B cell (primary cell): ENCODE measurements around the gene ADORA3. TPM values are rescaled to one million over a fixed set of nuclear protein-coding genes. Genes with fewer than 3 reads are reported as not detected.

ENCODE experiments used
- ATAC-seq: fragments of 200-7000 bp; cut with Tn5 transposase; one replicate; pipeline ENCODE4 v1.10.0; 2021; ENCODE audit warnings: low read depth, mild to moderate bottlenecking, moderate number of reproducible peaks, moderate library complexity
- CTCF ChIA-PET: fragments of 350-600 bp; sonication (Branson Sonifier 250); formaldehyde crosslinking; loops from one replicate; lab custom pipeline; 2021; ENCODE audit warnings: antibody characterized with exemption, inconsistent platforms; lab: Charles Lee
- POLR2A ChIA-PET: fragments of 350-600 bp; sonication (Branson Sonifier 250); formaldehyde crosslinking; loops from one replicate; lab custom pipeline; 2021; ENCODE audit warnings: antibody characterized with exemption; lab: Charles Lee
- DNase-seq: peaks from one replicate; pipeline ENCODE4 v3.0.0; 2013
- H2AFZ ChIP-seq: 2 replicates; pipeline ENCODE4 v1.6.1; 2012; ENCODE audit warnings: mild to moderate bottlenecking, low read depth, low read length; ENCODE audit not compliant: insufficient read depth, poor library complexity, severe bottlenecking
- H3K27ac ChIP-seq, 2 donors: 1 replicate in 1 of 2; 2 replicates in 1 of 2; pipeline ENCODE4 v1.5.1; 2012 to 2013; ENCODE audit warnings: low read length in 2 of 2, mild to moderate bottlenecking in 2 of 2, moderate library complexity in 1 of 2
- H3K27me3 ChIP-seq, 4 experiments: fragments of 200-600 bp in 1 of 4; sonication (generic) in 1 of 4; replicated peaks in 1 of 4; 1 replicate in 2 of 4; 2 replicates in 2 of 4; pipeline versions ENCODE4 v1.6.1 to v1.7.0; 2013 to 2016; ENCODE audit warnings: low read length in 3 of 4, mild to moderate bottlenecking in 2 of 4, mixed read lengths in 1 of 4, moderate library complexity in 1 of 4; ENCODE audit not compliant: insufficient read depth in 4 of 4, control insufficient read depth in 3 of 4; ENCODE audit errors: control extremely low read depth in 1 of 4
- H3K36me3 ChIP-seq, 2 experiments: replicated peaks in 1 of 2; 1 replicate in 1 of 2; 2 replicates in 1 of 2; pipeline versions ENCODE4 v1.6.1 to v1.7.1; 2013; ENCODE audit warnings: low read length in 1 of 2; ENCODE audit not compliant: insufficient read depth in 2 of 2, control insufficient read depth in 1 of 2; ENCODE audit errors: control extremely low read depth in 1 of 2, extremely low read depth in 1 of 2
- H3K4me1 ChIP-seq, 2 donors: fragments of 200-600 bp in 1 of 2; sonication (generic) in 1 of 2; 1 replicate in 1 of 2; 2 replicates in 1 of 2; pipeline versions ENCODE4 v1.5.1 to v1.6.1; 2013 to 2017; ENCODE audit warnings: low read length in 2 of 2; ENCODE audit not compliant: control insufficient read depth in 2 of 2, insufficient read depth in 2 of 2
- H3K4me2 ChIP-seq: replicated peaks from 2 replicates; pipeline ENCODE3; 2012; ENCODE audit warnings: mild to moderate bottlenecking, low read depth, low read length; ENCODE audit not compliant: poor library complexity, severe bottlenecking
- H3K4me3 ChIP-seq, 5 experiments: fragments of 200-600 bp in 1 of 5; sonication (generic) in 1 of 5; 1 replicate in 3 of 5; 2 replicates in 2 of 5; pipeline versions ENCODE4 v1.5.1 to v1.7.0; 2011 to 2016; ENCODE audit warnings: low read length in 4 of 5, mild to moderate bottlenecking in 4 of 5, low read depth in 2 of 5, control low read depth in 1 of 5, moderate library complexity in 1 of 5; ENCODE audit not compliant: insufficient read depth in 1 of 5; ENCODE audit errors: control extremely low read depth in 1 of 5, extremely low read depth in 1 of 5
- H3K79me2 ChIP-seq: fragments of 200-600 bp; sonication (generic); one replicate; pipeline ENCODE4 v1.6.0; 2016; ENCODE audit warnings: low read length; ENCODE audit not compliant: control insufficient read depth, insufficient read depth
- H3K9ac ChIP-seq: fragments of 200-600 bp; sonication (generic); 2 replicates; pipeline ENCODE4 v1.6.1; 2017; ENCODE audit warnings: mild to moderate bottlenecking, low read length, moderate library complexity
- H3K9me3 ChIP-seq, 3 donors: one replicate each; pipeline versions ENCODE4 v1.6.1 to v1.7.1; 2013; ENCODE audit warnings: low read length in 2 of 3; ENCODE audit not compliant: control insufficient read depth in 2 of 3, insufficient read depth in 1 of 3; ENCODE audit errors: control extremely low read depth in 1 of 3
- H4K20me1 ChIP-seq: 2 replicates; pipeline ENCODE4 v1.6.0; 2012; ENCODE audit warnings: mild to moderate bottlenecking, low read length; ENCODE audit not compliant: insufficient read depth, control insufficient read depth, poor library complexity, severe bottlenecking
- H3K27ac Mint-ChIP-seq: one replicate; pipeline ENCODE4 v1.8.0; 2021; ENCODE audit warnings: mixed read lengths
- H3K27me3 Mint-ChIP-seq: one replicate; pipeline ENCODE4 v1.8.0; 2021; ENCODE audit warnings: mixed read lengths
- H3K4me1 Mint-ChIP-seq: one replicate; pipeline ENCODE4 v1.8.0; 2021; ENCODE audit warnings: mixed read lengths
- H3K4me3 Mint-ChIP-seq: one replicate; pipeline ENCODE4 v1.8.0; 2021; ENCODE audit warnings: mixed read lengths
- H3K9me3 Mint-ChIP-seq: one replicate; pipeline ENCODE4 v1.8.0; 2022; ENCODE audit warnings: mixed read lengths; ENCODE audit not compliant: insufficient read depth
- CTCF ChIP-seq: fragments of 200-600 bp; IDR thresholded peaks from one replicate; pipeline ENCODE4 v1.8.0; 2022; ENCODE audit warnings: antibody characterized with exemption, mild to moderate bottlenecking
- EZH2 ChIP-seq: IDR thresholded peaks from 2 replicates; pipeline ENCODE4 v1.6.1; 2012; ENCODE audit warnings: borderline replicate concordance, low read depth, mild to moderate bottlenecking, moderate library complexity, low read length; ENCODE audit not compliant: insufficient read depth, poor library complexity, severe bottlenecking
- WGBS: methylation state at CpG from one replicate; pipeline ENCODE4 v1.1.5; 2013; ENCODE audit warnings: missing lambda C conversion rate; ENCODE audit not compliant: insufficient coverage; 5-methylcytosine and 5-hydroxymethylcytosine counted together
- intact Hi-C: fragments of 100-400 bp; cut with micrococcal nuclease; formaldehyde crosslinking; loops from one replicate; pipeline ENCODE4 v1.10.0; 2022
- polyA plus RNA-seq: library from polyadenylated mRNA; depleted of rRNA; stranded (reverse); fragments of >200 nt; gene quantifications from 2 replicates; pipeline ENCODE4 v1.2.3, GENCODE V29; 2012
- total RNA-seq, 2 donors: library from RNA; stranded (reverse); fragments of 120-200 nt in 1 of 2; gene quantifications; 1 replicate in 1 of 2; 2 replicates in 1 of 2; pipeline versions ENCODE4 v1.2.3 to v1.2.4, GENCODE V29; 2013 to 2022

The ADORA3 gene
- total and polyA plus RNA-seq, 2 donors (not counting 1 experiment from before 2014, with no cell fraction given) = 0.04 to 0.39 TPM

GRCh38 chr1:111490220-111490619 lies 13.2 kb downstream of the ADORA3 start:
- Mint-ChIP-seq H3K27me3 (no peaks in the 10 kb centered on the region), H3K9me3 (no peaks in the 10 kb centered on the region), H3K4me1 (peaks cover 9% of the 10 kb centered on the region), H3K4me3 (no peak overlapping the region), H3K27ac (no peak overlapping the region)
- Histone ChIP-seq H3K4me1 (no peaks in the 10 kb centered on the region), H3K9me3 (no peaks in the 10 kb centered on the region), H3K9ac (no peak overlapping the region), H3K27me3 (no peaks in the 10 kb centered on the region), H3K4me2 (no peak overlapping the region), H2AFZ (no peak overlapping the region), H3K36me3 (no peaks in the 10 kb centered on the region), H4K20me1 (no peaks in the 10 kb centered on the region), H3K27ac (no peak overlapping the region), H3K79me2 (no peaks in the 10 kb centered on the region), H3K4me3 (no peak overlapping the region)
- intact Hi-C loops = no loop called here
- ChIA-PET CTCF (interaction anchor here (0.6 to 4.3 kb wide), 12 partner anchors 8 to 265 kb away, joined by 3 to 51 read pairs (median 4); partner anchors contain the start of gene DDX20), POLR2A (interaction anchor here (0.6 kb wide), 1 partner anchor 130 kb away, joined by 5 read pairs; no protein-coding TSS in a partner anchor)
- no peak for ATAC-seq
- TF ChIP-seq EZH2 (no peak), CTCF (no peak)
- 100% methylated on average over 3 of the region's 4 CpGs for WGBS
- DNase-seq = no peak

DNA sequence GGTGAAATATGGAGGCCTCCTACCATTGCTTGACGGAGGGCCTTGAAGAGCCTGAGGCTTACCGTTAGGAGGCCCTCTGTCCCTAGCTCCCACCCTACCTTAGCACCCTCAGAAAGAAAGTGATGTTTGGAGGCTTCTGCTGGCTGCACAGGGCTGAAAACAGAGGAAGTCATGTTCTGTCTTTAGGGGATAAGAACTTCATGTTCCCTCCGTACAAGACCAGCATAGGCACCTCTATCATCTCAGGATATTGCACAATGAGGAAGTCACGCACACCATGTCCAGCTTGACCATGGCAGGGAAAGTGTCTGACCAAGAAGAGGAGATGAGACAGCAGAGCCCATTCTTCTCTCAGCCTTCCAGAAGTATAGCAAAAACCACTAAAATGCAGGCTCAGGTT lies 13.8 kb downstream of the ADORA3 start:
- no peak overlapping the region for H3K27ac ChIP-seq
- H3K36me3 ChIP-seq = no peaks in the 10 kb centered on the region
- WGBS = 40% methylated on average over 2 of the region's 4 CpGs
- no peaks in the 10 kb centered on the region for H3K27me3 ChIP-seq
- no peak overlapping the region for H3K4me2 ChIP-seq
- Mint-ChIP-seq H3K4me1 (peaks cover 9% of the 10 kb centered on the region), H3K27ac (peak overlapping the region; percentile 80), H3K27me3 (no peaks in the 10 kb centered on the region), H3K9me3 (no peaks in the 10 kb centered on the region), H3K4me3 (no peak overlapping the region)
- no peaks in the 10 kb centered on the region for H3K4me1 ChIP-seq
- intact Hi-C loops = no loop called here
- CTCF ChIA-PET = interaction anchor here (0.6 to 4.3 kb wide), 13 partner anchors 8 to 267 kb away, joined by 3 to 51 read pairs (median 3); partner anchors contain the start of gene DDX20
- H4K20me1 ChIP-seq = no peaks in the 10 kb centered on the region
- ATAC-seq = peak; percentile 81
- TF ChIP-seq EZH2 (no peak), CTCF (peak; percentile 36)
- H3K9ac ChIP-seq = no peak overlapping the region
- H2AFZ ChIP-seq = no peak overlapping the region
- H3K4me3 ChIP-seq = no peak overlapping the region
- H3K79me2 ChIP-seq = no peaks in the 10 kb centered on the region
- POLR2A ChIA-PET = no interaction called here
- no peaks in the 10 kb centered on the region for H3K9me3 ChIP-seq
- no peak for DNase-seq
